AG04450 (cell line): ENCODE data around the gene EIF4E3. TPM values are rescaled to one million over a fixed set of nuclear protein-coding genes. Genes with fewer than 3 reads are reported as not detected.

Experiments used
- CTCF ChIA-PET: fragments of 300-600, 350-600 bp; formaldehyde crosslinking; extraction: SDS; loops from one replicate; lab custom pipeline; 2022; ENCODE audit warnings: antibody characterized with exemption, inconsistent platforms; lab: Charles Lee
- POLR2A ChIA-PET: fragments of 350-600 bp; formaldehyde crosslinking; extraction: SDS; loops from one replicate; lab custom pipeline; 2021; ENCODE audit warnings: antibody characterized with exemption, inconsistent platforms; lab: Yijun Ruan, JAX
- DNase-seq: peaks from one replicate; pipeline ENCODE4 v3.0.0-alpha.2; 2011; ENCODE audit warnings: low read depth, low spot score
- H3K27ac ChIP-seq: one replicate; pipeline ENCODE4 v1.5.1; 2012; ENCODE audit warnings: low read depth, low read length, control low read depth
- H3K27me3 ChIP-seq: one replicate; pipeline ENCODE4 v1.6.0; 2012; ENCODE audit warnings: low read length; ENCODE audit not compliant: control insufficient read depth, insufficient read depth
- H3K4me3 ChIP-seq: 2 replicates; pipeline ENCODE4 v1.5.1; 2011; ENCODE audit warnings: mild to moderate bottlenecking, low read depth, low read length, control low read depth
- H3K9me3 ChIP-seq: 2 replicates; pipeline ENCODE4 v1.5.1; 2012; ENCODE audit warnings: low read length; ENCODE audit not compliant: control insufficient read depth, insufficient read depth
- CTCF ChIP-seq: IDR thresholded peaks from 2 replicates; pipeline ENCODE4 v1.5.1; 2011; ENCODE audit warnings: low read depth, low read length, control low read depth, inconsistent platforms
- polyA plus RNA-seq: library from polyadenylated mRNA; depleted of rRNA; stranded (reverse); fragments of >200 nt; gene quantifications from 2 replicates; pipeline ENCODE4 v1.2.3, GENCODE V29; 2011

EIF4E3 gene
- polyA plus RNA-seq, 1 experiment, result 2.3 TPM

GRCh38 chr3:71641674-71642073 is 83.5 kb downstream of the EIF4E3 start:
- no peak for TF ChIP-seq CTCF
- Histone ChIP-seq H3K4me3 (no peak overlapping the region), H3K27ac (no peak overlapping the region), H3K27me3 (peaks cover 6% of the 10 kb centered on the region), H3K9me3 (no peaks in the 10 kb centered on the region)
- CTCF ChIA-PET, result no interaction called here
- DNase-seq, result no peak
- POLR2A ChIA-PET, result no interaction called here

GRCh38 chr3:71640331-71640983 is 84.7 kb downstream of the EIF4E3 start:
- Histone ChIP-seq H3K27ac (no peak overlapping the region), H3K27me3 (peaks cover 9% of the 10 kb centered on the region), H3K9me3 (no peaks in the 10 kb centered on the region), H3K4me3 (no peak overlapping the region)
- ChIA-PET POLR2A (no interaction called here), CTCF (interaction anchor here (0.6 kb wide), 1 partner anchor 40 kb away, joined by 3 read pairs; no protein-coding TSS in a partner anchor)
- TF ChIP-seq CTCF, result no peak
- DNase-seq, result no peak

GRCh38 chr3:71636482-71636881 is 88.7 kb downstream of the EIF4E3 start:
- DNase-seq, result no peak
- H3K9me3 ChIP-seq, result no peaks in the 10 kb centered on the region
- H3K4me3 ChIP-seq, result no peak overlapping the region
- ChIA-PET CTCF (interaction anchor here (0.7 to 1.4 kb wide), 2 partner anchors 159 to 1104 kb away, joined by 3 read pairs; no protein-coding TSS in a partner anchor), POLR2A (interaction anchor here (0.7 kb wide), 1 partner anchor 644 kb away, joined by 7 read pairs; no protein-coding TSS in a partner anchor)
- peaks cover 14% of the 10 kb centered on the region for H3K27me3 ChIP-seq
- TF ChIP-seq CTCF, result no peak
- no peak overlapping the region for H3K27ac ChIP-seq

GRCh38 chr3:71636001-71636400 is 89.2 kb downstream of the EIF4E3 start:
- peaks cover 14% of the 10 kb centered on the region for H3K27me3 ChIP-seq
- CTCF ChIA-PET, result interaction anchor here (0.7 to 1.6 kb wide), 3 partner anchors 17 to 1104 kb away, joined by 3 read pairs; no protein-coding TSS in a partner anchor
- no peak overlapping the region for H3K27ac ChIP-seq
- H3K9me3 ChIP-seq, result no peaks in the 10 kb centered on the region
- POLR2A ChIA-PET, result interaction anchor here (0.7 kb wide), 1 partner anchor 644 kb away, joined by 7 read pairs; no protein-coding TSS in a partner anchor
- no peak for DNase-seq
- no peak for TF ChIP-seq CTCF
- no peak overlapping the region for H3K4me3 ChIP-seq

- Histone ChIP-seq H3K4me3 (no peak overlapping the region), H3K27ac (no peak overlapping the region), H3K9me3 (no peaks in the 10 kb centered on the region), H3K27me3 (peaks cover 17% of the 10 kb centered on the region)
- DNase-seq, result no peak
- TF ChIP-seq CTCF, result no peak
- ChIA-PET CTCF (interaction anchor here (1.6 kb wide), 1 partner anchor 1103 kb away, joined by 3 read pairs; no protein-coding TSS in a partner anchor), POLR2A (no interaction called here)
Observed at GRCh38 chr3:71634671-71635070, 90.5 kb downstream of the EIF4E3 start.
